MM.1S (cell line): ENCODE measurements around the gene ERC2.

Experiments used
- EZH2 ChIP-seq: fragments of 300-600 bp; sonication (generic); optimal IDR thresholded peaks from 2 replicates; pipeline ENCODE3; 2017; ENCODE audit warnings: low read depth, mild to moderate bottlenecking, antibody characterized with exemption, low read length, mixed read lengths
- EZH2phosphoT487 ChIP-seq: fragments of 300-600 bp; sonication (generic); IDR thresholded peaks from 2 replicates; pipeline ENCODE4 v1.6.1; 2018; ENCODE audit warnings: antibody characterized with exemption, low read length
- TF ChIP-seq, protein P1 (sequence below): fragments of 300-600 bp; sonication (generic); IDR thresholded peaks from 2 replicates; pipeline ENCODE4 v1.5.1; 2016; ENCODE audit warnings: antibody characterized with exemption, low read length, mixed read lengths

DNA sequence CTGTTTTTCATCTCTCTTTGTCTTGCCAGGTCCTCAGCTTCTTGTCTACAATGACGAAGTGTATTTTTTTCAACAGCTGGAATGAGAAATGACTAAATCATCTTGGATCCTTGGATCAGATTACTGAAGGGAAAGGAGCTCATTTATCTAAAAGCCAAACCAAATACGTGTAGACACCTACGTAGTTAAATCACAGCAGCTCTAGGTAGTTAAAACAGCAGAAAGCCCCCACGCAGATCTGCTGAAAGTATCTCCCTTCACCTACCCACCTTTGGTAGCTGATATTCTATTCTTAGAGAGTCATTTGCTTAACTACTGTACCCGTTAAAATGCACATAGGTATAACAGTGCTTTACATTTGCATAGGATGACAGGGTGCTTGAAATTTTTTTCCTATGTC lies 875.7 kb downstream of the ERC2 start:
- TF ChIP-seq, protein P1, sequence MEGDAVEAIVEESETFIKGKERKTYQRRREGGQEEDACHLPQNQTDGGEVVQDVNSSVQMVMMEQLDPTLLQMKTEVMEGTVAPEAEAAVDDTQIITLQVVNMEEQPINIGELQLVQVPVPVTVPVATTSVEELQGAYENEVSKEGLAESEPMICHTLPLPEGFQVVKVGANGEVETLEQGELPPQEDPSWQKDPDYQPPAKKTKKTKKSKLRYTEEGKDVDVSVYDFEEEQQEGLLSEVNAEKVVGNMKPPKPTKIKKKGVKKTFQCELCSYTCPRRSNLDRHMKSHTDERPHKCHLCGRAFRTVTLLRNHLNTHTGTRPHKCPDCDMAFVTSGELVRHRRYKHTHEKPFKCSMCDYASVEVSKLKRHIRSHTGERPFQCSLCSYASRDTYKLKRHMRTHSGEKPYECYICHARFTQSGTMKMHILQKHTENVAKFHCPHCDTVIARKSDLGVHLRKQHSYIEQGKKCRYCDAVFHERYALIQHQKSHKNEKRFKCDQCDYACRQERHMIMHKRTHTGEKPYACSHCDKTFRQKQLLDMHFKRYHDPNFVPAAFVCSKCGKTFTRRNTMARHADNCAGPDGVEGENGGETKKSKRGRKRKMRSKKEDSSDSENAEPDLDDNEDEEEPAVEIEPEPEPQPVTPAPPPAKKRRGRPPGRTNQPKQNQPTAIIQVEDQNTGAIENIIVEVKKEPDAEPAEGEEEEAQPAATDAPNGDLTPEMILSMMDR: no peak
- TF ChIP-seq EZH2phosphoT487 (no peak), EZH2 (no peak)
